GM19193 (cell line): ENCODE measurements around the gene SIAE.

Experiments
- POLR2A ChIP-seq: IDR thresholded peaks from 4 replicates; pipeline ENCODE4 v1.6.1; 2011; ENCODE audit not compliant: insufficient read depth, insufficient read length; ENCODE audit errors: extremely low read depth

Gene SIAE

GRCh38 chr11:124643605-124644425 lies 29.7 kb downstream of the SIAE start:
- no peak for TF ChIP-seq POLR2A

GRCh38 chr11:124643042-124643604 lies 30.4 kb downstream of the SIAE start:
- no peak for TF ChIP-seq POLR2A

- TF ChIP-seq POLR2A = no peak
These were observed 30.9 kb downstream of the SIAE start for GRCh38 chr11:124642628-124643027.

- no peak for TF ChIP-seq POLR2A
These were observed 32.9 kb downstream of the SIAE start for GRCh38 chr11:124640666-124641065.

- TF ChIP-seq POLR2A = no peak
These were observed 34.4 kb downstream of the SIAE start for GRCh38 chr11:124639186-124639585.

GRCh38 chr11:124638500-124638899 lies 35.0 kb downstream of the SIAE start:
- no peak for TF ChIP-seq POLR2A

GRCh38 chr11:124635932-124636331 lies 37.6 kb downstream of the SIAE start:
- TF ChIP-seq POLR2A = no peak

- no peak for TF ChIP-seq POLR2A
These were observed 40.2 kb downstream of the SIAE start for GRCh38 chr11:124633355-124633754.

- no peak for TF ChIP-seq POLR2A
These were observed 43.6 kb downstream of the SIAE start for GRCh38 chr11:124629961-124630360.

GRCh38 chr11:124627546-124627945 lies 46.0 kb downstream of the SIAE start:
- TF ChIP-seq POLR2A = no peak

- TF ChIP-seq POLR2A = no peak
These were observed 47.9 kb downstream of the SIAE start for GRCh38 chr11:124625504-124626168.

- no peak for TF ChIP-seq POLR2A
These were observed 49.5 kb downstream of the SIAE start for GRCh38 chr11:124623861-124624525.

- peak; percentile 97 for TF ChIP-seq POLR2A
These were observed 50.7 kb downstream of the SIAE start, which contains the start of gene TBRG1 for GRCh38 chr11:124622531-124623451. Gene TBRG1, plus strand, starts transcription at chr11:124622864. Its CDS starts 220 bp downstream, at chr11:124623084.

GRCh38 chr11:124618863-124619262 lies 54.7 kb downstream of the SIAE start:
- no peak for TF ChIP-seq POLR2A
